AG10803 (cell line): ENCODE measurements around the gene OR56A3.
"Not testable (repeated sequence)": the region's sequence is repeated elsewhere in the genome, so short reads cannot be mapped to it uniquely, and the experiment has no call there.

ENCODE experiments used
- DNase-seq: peaks from one replicate; pipeline ENCODE4 v3.0.0; 2010; ENCODE audit warnings: low read depth
- H3K4me3 ChIP-seq: 2 replicates; pipeline ENCODE4 v1.5.1; 2011; ENCODE audit warnings: mild to moderate bottlenecking, low read length, control low read depth
- TF ChIP-seq, protein P1 (sequence below): conservative IDR thresholded peaks from 2 replicates; pipeline ENCODE4 v1.5.1; 2011; ENCODE audit warnings: mild to moderate bottlenecking, low read length, control low read depth, inconsistent platforms

Gene OR56A3

DNA sequence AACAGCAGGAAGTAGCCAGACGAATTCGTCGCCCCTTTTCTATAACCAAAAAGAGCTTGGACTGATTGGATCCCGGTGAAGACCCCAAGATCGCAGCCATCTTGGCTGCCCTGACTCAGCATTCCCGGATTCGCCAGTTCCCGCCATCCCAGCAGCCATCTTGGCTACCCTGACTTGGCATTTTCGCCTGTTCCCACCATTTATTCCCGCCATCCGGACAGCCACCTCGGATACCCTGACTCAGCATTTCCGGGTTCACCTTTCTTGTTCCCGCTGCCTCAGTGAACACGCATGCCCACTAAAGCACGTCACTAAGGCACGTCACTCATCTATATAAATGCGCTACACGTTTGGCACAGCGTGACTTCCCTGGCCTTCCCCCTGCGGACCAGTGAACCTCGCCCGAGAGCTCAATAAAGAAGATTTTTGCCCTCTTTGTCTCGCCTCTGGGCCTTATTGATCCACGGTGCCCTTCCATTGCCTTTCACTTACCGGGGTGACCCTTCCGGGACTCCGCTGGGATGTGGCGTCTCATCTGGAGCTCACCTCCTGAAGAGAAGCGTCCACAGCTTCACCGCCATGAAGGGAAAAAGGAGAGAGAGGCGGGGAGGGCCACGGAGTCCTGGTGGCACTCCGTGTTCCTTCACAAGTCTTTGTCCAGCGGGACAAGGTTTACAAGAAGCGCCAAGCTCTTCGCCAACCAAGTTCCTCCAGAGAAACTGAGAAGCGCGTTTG, 4.0 kb upstream of the OR56A3 start:
- TF ChIP-seq, protein P1, sequence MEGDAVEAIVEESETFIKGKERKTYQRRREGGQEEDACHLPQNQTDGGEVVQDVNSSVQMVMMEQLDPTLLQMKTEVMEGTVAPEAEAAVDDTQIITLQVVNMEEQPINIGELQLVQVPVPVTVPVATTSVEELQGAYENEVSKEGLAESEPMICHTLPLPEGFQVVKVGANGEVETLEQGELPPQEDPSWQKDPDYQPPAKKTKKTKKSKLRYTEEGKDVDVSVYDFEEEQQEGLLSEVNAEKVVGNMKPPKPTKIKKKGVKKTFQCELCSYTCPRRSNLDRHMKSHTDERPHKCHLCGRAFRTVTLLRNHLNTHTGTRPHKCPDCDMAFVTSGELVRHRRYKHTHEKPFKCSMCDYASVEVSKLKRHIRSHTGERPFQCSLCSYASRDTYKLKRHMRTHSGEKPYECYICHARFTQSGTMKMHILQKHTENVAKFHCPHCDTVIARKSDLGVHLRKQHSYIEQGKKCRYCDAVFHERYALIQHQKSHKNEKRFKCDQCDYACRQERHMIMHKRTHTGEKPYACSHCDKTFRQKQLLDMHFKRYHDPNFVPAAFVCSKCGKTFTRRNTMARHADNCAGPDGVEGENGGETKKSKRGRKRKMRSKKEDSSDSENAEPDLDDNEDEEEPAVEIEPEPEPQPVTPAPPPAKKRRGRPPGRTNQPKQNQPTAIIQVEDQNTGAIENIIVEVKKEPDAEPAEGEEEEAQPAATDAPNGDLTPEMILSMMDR: no peak
- no peak overlapping the region for H3K4me3 ChIP-seq
- DNase-seq: no peak

DNA sequence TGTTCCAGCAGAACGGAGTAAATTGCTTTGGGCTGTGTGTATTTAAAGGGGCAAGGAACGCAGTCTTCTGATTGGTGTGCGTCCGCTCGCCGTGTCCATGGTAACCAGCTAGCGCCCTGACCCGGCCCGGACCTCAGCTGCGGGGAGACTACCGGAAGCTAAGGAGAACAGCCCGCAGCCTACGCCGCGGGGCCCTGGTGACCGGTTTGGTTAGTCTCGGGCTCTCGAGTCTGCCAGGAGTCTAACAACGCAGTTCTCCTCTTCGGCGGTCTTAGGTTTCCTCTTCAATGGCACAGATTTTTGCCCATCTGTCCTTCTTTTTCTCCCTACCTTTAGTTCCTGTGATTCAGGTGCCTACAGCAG, 3.5 kb upstream of the OR56A3 start:
- TF ChIP-seq, protein P1: no peak
- no peak for DNase-seq
- H3K4me3 ChIP-seq: no peak overlapping the region

DNA sequence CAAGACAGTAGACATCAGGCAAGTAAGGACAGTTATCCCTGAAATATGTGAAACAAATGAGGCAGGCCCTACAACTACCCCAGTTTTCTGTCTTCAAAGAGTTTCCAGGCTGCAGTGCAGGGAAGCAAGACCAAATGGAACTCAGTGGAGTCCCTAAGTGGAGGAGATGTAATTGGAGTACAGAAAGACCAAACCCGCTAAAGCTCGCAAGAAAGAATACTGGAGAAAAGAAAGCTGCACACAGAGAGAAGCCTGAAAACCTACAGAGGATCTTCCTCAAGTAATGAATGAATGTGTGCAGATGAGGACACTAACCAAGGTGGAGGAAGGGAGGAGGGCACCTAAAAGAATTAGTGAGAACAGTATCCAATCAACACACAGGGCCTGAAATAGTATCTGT, 1.3 kb upstream of the OR56A3 start:
- DNase-seq: no peak
- TF ChIP-seq, protein P1: no peak
- no peak overlapping the region for H3K4me3 ChIP-seq

DNA sequence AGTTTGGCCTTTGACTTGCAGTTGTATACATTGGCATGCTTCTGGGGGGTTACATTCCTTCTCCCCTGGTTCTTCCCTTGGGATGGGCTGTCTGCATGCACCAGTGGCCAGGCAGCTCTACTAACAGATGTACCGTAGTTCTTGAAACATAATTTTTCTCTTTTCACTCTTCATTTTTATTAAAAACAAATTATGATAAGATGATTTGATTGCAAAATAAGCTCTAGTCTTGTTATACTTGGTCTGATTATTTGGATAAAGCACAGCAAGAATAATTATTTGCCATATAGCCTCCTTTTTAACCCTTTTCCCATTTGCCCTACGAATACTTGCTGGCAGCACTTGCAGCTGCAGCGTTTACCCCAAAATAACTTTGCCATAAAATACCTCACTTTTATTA, 13.5 kb downstream of the OR56A3 start:
- DNase-seq: no peak
- no peak overlapping the region for H3K4me3 ChIP-seq
- TF ChIP-seq, protein P1: no peak

DNA sequence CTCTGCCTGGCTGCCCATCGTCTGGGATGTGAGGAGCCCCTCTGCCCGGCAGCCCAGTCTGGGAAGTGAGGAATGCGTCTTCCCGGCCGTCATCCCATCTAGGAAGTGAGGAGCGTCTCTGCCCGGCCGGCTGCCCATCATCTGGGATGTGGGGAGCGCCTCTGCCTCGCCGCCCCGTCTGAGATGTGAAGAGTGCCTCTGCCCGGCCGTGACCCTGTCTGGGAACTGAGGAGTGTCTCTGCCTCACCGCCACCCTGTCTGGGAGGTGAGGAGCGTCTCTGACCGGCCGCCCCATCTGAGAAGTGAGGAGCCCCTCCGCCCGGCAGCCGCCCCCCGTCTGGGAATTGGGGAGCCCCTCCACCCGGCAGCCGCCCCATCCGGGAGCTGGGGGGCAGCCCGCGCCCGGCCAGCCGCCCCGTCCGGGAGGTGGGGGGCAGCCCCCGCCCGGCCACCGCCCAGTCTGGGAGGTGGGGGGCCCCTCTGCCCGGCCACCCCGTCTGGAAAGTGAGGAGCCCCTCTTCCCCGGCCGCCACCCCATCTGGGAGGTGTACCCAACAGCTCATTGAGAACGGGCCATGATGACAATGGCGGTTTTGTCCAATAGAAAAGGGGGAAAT, 18.8 kb downstream of the OR56A3 start:
- DNase-seq, H3K4me3 ChIP-seq: not testable (repeated sequence)

DNA sequence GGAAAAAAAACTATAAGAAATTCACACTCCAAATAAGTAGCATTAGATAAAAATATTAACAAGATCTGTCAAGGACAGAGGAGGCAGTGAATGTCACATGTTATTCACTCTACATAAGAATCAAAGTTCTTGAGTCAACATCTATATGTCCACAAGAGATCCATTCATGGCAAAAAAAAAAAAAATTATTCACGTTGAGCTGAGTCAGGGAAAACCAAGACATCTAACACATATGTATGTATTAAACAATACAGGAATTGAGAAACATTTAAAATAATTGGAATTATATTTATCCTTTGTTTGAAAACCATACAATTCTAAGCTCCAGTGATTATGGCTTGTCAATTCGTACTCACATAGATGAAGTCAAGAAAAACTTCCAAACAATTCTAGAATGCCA, 24.9 kb downstream of the OR56A3 start:
- no peak overlapping the region for H3K4me3 ChIP-seq
- TF ChIP-seq, protein P1: no peak
- no peak for DNase-seq

DNA sequence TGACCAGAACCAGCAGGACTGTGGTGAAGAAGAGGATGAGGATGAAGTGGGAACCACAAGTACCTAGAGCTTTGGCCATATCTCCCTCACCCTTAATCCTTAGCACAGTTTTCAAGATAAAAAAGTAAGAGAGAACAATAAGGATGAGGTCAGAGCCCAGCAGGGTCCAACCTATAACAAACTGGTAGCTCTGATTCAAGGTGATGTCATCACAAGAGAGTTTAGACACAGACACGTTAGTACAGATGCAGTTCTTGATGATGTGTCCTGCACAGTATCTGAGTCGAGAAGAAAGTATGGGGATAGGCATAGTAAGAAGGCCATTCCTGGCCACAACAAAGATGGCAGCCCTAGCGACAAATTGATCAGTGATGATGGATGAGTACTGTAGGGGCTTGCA, 25.7 kb downstream of the OR56A3 start:
- H3K4me3 ChIP-seq: no peak overlapping the region
- TF ChIP-seq, protein P1: no peak
- DNase-seq: no peak
